HG03558 (cell line): Measurements from ENCODE around the gene PSMB1.
A peak's percentile ranks its signal among the peaks of the same experiment; 100 is the strongest.

ENCODE experiments used
- ATAC-seq: cut with Tn5 transposase; IDR thresholded peaks from one replicate; pipeline ENCODE4 v1.9.1; 2021; ENCODE audit warnings: moderate number of reproducible peaks; ENCODE audit not compliant: unreplicated experiment; ENCODE audit errors: extremely low read depth

PSMB1 gene

DNA sequence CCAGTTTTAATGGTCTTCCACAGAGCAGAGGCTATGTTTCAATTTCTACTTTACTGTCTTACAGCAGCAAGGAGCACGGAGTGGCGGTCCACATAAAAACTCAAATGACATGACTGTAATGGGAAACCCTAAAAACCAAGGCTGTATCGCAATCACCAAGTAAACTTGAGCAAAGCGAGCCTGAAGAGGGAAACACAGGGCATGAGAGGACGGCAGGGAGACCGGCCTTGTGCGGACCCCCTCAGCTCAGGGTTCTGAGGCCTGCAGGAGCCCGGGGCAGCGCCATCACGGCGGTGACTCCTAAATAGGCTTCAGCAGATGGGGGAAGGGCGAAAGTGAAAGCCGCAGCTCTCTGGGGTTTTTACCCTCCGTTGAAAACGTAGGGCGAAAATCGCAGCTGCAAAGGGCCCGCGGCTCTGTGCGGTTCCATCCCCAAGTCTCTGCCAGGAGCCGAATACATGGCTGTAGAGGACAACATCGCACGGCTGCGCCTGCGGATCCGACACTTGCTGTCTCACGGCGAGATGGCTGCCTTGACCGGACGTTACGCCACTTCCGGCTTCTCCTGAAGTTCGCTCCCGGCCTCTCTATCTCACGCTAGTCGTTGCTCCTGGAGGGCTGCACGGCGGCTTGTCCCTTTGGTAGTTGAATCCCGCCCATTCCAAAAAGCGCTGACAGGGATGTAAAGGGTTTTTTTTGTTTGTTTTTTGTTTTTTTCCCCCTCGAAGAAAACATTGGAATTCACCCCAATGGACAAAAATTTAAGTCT is at the start of gene PSMB1:
Gene PSMB1 (minus strand): TSS at position 543 of the 769 bp plus-strand sequence. CDS start 65 bp downstream, at position 478.
- ATAC-seq = peak; percentile 29

DNA sequence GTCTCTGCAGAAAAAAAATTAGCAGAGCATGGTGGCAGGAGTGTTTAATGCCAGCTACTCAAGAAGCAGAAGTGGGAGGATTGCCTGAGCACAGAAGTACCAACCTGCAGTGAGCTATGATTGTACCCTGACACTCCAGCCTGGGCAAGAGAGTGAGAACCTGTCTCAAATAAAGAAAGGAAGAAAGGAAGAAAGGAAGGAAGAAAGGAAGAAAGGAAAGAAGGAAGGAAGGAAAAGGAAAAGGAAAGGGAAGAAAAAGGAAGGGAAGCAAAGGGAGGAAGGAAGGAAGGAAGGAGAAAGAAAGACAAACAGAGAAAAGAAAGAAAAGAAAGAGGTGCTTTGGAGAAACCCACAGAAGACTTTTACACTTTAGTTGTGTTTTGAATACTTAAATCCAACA is 44.2 kb upstream of the PSMB1 start:
- no peak for ATAC-seq

DNA sequence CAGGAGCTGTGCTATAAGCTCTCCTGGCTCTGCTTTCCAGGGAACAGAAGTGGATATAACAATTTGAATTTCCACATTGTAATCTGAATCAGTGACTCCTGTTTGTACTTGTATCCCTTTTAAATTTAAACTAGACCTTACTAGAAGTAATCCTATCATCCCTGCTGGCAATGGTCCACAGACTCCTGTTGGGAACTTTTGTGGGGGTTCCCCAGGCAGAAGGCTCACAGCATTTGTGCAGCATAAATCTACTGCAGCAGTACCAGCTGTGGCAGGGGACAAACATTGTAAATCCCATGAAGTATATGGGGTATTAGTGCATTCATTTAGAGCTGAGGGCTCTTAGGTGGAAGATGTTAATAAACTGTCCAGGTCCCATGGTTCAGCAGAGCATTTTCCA is 43.3 kb upstream of the PSMB1 start:
- no peak for ATAC-seq

DNA sequence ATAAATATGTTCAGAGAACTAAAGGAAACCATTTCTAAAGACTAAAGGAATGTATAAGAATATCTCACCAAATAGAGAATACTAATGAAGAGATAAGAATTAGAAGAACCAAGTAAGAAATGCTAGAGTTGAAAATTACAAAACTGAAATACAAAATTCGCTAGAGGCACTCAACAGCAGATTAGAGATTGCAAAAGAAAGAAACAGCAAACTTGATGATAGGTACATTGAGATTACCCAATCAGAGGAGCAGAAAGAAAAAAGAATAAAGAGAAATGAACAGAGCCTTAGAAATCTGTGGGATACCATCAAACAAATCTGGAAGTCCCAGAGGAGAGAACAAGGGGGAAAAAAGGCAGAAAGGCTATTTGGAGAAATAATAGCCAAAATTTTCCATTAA is 37.6 kb upstream of the PSMB1 start:
- ATAC-seq = no peak

DNA sequence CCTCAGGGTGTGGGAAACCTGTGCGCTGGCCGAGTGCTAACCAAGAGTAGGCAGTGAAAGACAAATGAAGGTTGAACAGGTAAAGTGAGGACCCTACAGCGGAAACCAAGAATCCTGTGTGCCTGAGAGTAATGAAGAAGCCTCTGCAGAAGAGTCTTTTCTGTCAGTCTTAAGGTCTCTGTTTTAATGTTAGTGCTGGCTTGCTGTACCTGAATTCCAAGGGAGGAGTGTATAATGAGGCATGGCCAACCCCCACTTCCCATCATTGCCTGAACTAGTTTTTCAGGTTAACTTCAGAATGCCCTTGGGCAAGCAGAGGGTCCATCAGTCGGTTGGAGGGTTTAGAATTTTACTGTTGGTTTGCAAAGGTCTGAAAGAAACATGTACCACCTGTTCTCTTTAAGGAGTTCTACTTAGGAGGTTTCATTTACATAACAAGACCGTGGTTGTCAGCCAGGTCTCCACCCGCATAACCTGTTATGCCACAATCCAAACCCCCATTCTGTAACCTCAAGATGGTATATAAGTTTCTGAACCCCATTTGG is 31.9 kb upstream of the PSMB1 start:
- ATAC-seq = peak; percentile 12

DNA sequence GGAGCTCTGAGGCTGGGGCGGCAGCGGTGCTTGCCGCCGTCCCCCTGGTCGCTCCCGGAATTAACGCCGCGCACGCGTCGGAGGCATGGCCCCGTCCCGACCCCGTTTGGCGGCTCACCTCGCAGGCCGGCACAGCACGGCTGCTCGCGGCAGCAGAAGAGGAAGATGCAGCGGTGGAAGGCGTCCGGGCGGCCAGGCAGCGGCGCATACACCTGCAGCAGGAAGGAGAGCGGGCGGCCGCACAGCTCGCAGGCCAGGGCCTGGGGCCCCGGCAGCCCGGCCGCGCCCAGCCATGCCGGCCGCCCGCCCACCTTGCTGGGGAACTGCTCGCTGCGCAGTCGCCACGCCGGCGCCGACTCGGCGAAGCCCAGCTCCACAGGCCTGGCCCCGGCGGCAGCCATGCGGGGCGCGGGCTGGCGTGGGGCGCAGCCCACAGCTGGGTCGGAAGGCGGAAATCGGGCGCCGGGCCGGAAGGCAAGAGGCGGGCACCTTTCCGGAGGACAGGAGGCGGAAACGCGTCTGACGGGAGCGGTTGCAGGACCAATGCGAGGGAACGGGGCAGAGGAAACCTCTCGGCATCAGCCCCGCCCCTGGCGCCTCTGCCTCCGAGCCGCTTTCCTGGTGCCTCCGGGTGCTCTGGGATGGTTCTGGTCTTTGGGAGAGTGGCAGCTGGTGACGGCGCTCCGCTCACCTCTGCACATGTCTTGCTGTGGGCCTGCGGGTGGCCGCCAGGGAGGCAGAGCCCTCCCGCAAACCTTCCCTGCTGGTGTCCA is 31.3 kb upstream of the PSMB1 start, which contains the start of gene PDCD2:
Gene PDCD2 (minus strand): TSS at position 457 of the 773 bp plus-strand sequence. CDS start 56 bp downstream, at position 401.
- ATAC-seq = peak; percentile 95

DNA sequence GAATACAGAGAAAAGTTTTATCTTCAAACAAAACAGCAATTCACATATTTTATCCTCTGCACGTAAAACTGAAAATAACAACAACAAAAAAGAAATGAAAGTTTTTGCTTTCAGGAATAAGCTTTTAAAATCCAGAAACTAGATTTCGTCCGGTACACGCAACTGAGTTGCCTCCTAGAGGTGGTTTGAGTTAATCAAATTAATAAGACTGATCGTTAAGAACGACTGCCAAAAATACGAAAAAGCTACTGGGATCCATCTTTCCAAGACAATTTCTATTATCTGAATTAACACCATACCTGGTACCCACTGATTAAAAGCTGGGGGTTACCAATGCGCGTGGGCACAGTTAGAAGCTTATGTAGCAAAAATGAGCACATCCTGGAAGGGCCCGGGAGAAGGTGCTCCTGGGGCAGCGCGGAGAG is 30.7 kb upstream of the PSMB1 start:
- ATAC-seq = no peak

DNA sequence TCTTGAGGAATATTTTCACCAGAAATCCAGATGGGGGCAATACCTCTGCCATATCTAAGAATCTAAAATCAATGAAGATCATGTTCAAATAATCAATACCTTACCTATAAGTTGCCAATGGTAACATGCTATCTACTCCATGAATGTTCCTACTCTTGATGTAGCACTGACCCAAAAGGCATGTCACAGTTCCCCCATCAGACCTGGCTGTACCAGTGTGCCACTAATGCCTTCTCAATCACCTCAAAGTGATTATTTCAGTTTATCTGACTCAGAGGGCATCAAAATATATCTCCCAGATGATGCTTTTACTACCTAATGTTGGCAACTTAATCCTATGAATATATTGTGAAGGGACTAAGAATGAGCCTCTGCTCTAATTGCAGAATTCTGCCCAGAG is 25.8 kb upstream of the PSMB1 start:
- ATAC-seq = no peak

DNA sequence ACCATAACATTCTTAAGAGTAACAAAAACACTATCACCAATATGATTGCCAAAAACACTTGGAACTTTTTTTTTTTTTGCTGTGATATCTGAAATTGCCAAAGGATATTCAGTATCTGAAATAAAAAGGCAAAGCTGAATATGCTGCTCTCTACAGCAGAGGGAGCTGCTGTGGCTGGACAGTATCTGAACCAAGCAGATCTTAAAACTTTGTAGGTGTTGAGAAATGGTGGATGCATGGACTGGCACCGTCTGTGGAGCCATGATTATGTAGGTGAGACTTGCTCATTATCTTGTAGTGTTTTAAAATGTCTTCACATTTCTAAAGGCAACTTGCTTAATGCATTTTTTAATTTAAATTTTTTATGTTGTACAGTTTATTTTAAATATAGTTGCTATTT is 22.1 kb upstream of the PSMB1 start:
- no peak for ATAC-seq

DNA sequence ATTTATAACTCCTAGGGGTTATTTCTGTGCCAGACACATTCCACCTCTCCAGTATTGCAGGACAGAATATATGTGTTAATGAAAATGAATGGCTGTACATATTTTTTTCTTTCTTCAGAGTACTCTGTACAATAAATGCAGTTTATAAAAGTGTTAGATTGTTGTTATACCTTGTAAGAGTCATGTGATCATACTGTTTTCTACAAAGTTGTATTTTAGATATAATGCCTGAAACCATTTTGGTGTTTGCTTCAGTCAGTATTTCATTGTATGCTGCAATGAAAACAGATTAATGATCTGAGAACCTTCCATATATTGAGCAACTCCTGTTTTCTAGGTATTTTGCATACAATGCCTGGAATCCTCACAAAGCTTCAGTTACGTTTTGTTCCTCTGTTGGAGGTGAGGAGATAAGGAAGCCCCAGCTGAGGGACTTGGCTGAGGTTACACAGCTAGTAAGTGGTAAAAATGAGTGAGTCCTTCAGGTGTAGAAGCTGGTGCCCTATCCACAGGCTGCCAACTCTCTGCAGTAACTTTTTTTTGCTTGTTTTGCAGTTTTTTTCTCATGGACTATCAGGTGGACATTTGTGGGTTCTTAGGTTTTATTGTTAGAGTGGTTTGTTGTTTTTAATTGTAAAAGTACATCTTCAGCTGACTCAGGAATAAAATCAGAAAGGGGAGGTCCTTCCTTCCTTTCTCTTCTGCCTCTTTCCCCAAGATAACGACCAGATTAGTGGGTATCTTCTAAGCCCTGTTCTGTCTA is 19.8 kb upstream of the PSMB1 start:
- no peak for ATAC-seq

DNA sequence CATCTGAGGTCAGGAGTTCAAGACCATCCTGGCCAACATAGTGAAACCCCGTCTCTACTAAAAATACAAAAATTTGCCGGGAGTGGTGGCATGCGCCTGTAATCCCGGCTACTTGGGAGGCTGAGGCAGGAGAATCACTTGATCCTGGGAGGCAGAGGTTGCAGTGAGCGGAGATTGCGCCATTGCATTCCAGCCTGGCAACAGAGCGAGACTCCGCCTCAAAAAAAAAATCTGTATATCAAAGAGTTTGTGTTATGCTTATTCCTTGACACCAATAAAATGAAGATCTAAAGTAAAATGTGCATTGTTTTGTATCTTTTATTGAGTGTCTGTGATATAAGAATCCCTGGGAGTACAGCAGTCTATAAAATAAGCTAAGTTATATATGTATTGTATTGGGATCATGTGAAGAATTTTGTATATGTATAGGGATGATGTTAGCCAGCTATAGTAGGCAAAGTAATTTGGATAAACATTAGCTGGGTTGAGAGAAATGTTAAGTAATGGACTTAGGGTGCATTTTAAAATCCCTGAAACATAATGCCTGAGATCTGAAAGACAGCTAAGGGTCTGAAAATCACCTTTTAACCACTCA is 11.9 kb upstream of the PSMB1 start:
- ATAC-seq = no peak

DNA sequence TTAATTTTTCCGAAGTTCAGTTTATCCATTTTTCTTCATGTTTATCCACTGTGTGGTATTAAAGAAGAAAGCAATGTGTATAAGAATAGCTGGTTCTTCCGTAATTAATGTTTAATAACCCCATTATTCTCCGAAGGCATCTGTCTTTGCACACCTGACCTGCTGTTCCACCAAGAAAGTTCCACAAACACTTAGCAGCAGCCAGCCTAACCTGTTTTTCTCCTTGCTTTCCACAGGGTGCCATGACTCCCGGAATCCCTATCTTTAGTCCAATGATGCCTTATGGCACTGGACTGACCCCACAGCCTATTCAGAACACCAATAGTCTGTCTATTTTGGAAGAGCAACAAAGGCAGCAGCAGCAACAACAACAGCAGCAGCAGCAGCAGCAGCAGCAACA is 8.4 kb upstream of the PSMB1 start:
- ATAC-seq = no peak

DNA sequence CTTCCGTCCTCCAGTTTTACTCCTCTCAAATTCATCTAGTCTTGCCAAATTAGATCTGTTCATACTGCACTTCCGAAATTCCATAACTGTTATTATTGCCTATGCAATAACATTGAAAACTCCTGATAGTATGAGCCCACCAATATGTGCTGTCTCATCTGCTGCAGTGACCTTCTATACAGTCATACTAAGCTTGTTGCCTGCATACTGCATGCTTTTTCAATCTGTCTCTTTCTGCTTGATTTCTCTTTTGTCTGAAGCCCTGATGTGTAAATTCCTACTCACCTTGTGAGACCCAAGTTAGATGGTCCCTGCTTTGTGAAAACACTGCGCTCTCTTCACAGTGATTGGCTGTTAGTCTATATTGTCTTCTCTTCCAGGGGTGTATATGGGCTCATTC is 2.2 kb upstream of the PSMB1 start:
- no peak for ATAC-seq

DNA sequence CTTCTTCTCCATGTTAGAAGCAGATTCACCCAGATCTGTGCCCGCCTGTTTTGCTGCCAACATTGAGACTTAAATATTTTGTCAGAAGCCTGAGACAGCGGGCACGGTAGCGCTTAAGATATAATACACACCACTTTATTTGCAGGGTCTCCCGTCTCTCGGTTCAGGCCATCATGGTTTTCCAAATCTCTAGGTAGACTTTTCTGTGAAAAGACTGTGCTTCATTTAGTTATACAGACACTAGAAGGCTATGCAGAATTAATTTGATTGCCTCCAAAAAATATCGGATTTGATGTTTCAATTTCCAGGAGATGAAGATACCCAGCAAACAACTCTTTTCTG is 1.7 kb upstream of the PSMB1 start:
- no peak for ATAC-seq

DNA sequence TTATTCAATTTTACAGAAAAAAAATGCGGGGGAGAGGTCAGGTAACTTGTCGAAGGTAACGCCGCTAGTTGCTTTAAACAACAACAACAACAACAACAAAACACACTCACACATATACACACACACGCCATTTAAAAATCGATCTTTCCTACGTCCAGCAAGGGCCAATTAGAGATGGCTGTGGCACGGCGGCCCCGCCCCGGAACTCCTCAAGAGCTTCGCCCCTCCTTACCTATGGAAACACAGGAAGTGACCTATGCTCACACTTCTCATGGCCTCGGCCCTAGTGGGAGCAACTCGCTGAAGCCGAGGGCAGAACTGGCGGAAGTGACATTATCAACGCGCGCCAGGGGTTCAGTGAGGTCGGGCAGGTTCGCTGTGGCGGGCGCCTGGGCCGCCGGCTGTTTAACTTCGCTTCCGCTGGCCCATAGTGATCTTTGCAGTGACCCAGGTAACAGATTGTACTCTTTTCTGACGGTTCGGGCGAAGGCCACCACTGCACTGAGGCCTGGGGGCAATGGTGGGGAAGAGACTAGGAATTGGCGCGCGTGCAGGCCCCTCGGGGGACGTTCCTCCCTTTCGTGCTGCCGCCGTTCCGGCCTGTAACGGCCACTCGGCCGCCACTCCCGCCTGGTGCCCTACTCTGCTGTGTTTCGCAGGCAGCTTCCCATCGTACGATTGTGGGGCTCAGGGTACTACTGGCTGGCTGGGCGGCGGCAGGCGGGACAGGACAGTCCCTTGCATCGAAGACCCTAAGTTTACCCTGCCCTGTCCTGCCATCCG is 1.1 kb upstream of the PSMB1 start, which contains the start of gene TBP:
Gene TBP (plus strand): TSS at position 357 of the 783 bp plus-strand sequence. CDS start 2,661 bp downstream, outside the sequence.
- ATAC-seq = peak; percentile 96

DNA sequence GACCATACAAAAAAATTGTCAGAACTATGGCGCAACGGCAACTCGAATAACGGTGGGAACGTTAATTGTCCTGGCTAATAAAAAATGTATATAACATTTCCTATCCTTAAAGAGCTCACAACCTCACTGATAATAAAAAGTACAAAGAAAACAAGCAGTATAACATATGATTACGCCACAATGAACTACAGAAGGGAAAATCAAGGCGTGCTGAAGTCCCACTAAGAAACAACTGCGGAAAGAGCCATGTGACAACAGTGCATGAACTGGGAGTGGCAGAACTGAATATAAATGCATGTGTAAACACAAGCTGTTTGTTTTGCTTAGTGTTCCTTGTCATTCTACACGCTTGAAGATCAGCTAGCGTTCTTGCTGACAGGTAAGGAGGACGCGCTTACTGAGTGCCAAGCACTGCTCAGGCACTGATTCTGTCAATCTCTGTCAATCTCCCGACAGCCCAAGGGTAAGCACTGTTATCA is 466 bp upstream of the PSMB1 start:
- peak; percentile 8 for ATAC-seq

DNA sequence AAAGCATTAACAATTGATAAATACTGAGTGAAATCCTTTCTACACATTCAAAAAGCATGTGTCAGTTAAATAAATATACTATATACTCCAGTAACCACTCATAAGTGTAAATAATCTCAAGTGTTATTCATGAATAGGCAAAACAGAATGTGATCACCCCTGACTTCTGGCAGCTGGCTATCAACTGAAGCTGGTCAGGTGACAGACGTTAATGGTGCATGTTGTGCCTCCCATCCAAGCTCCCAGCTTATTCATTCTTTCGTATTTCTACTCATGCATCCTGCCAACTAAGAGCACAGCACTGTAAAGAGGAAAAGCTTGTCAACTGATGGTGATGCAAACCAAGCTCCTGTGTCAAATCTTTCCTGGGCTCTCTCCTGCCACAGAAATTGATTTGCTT is 7.7 kb downstream of the PSMB1 start:
- no peak for ATAC-seq

DNA sequence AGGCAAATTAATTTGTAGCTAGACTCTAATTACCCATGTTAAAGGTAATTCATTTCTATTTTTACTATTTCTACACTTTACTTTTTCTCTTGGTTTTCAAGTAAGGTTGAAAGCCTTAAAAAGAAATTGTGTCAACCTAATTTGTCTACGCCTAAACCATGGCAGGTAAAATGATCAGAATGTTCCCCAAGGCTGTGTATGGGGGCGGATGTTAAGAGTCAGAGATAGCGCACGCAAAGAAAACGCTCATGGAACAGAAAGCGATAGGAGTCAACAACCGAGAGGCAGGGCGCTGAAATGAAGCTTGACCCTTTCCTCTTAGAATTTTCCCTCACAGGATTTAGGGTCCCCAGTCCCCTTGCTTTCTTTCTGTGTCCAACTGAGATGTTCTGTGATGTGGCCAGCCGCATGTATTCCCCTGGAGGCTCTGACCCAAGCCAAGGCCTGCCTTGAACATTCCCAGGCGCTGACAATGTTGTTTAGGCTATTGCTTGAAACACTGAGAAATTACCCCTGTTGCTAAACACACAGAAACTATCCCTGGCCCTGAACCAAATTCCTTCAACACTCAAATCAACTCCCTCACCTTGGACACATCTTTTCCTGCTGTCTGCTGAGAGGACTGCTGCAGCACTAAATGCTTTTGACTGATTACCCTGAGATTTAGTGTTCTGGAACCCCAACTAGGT is 10.9 kb downstream of the PSMB1 start:
- no peak for ATAC-seq

DNA sequence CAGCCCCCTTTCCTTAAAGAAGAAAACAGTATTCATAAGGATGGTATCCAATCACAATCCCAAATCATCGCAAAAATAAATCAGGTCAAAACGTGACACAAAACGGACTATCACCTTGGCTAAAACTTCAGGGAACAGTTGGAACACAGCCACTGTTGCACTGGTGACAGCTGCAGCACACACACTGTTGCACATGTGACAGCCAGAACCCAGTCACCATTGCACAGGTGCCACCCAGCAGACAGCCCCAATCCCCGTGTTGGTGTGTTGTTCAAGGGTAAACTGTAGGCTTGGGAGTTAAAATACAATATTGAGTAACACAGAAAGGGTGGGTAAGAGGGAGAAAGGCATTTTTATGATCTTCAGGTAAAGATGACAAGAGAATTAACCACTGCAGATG is 15.8 kb downstream of the PSMB1 start:
- no peak for ATAC-seq
